GM23248 (cell line): ENCODE data around the gene PLCXD1.

Source experiments
- EZH2 ChIP-seq: fragments of 200-600 bp; sonication (generic); IDR thresholded peaks from 2 replicates; pipeline ENCODE4 v1.6.1; 2018; ENCODE audit warnings: antibody characterized with exemption, mild to moderate bottlenecking; ENCODE audit not compliant: insufficient read depth, poor library complexity, severe bottlenecking
- EZH2phosphoT487 ChIP-seq: fragments of 200-600 bp; sonication (generic); IDR thresholded peaks from 2 replicates; pipeline ENCODE4 v1.6.1; 2018; ENCODE audit warnings: antibody characterized with exemption, moderate library complexity, mild to moderate bottlenecking, low read depth; ENCODE audit not compliant: insufficient read depth

DNA sequence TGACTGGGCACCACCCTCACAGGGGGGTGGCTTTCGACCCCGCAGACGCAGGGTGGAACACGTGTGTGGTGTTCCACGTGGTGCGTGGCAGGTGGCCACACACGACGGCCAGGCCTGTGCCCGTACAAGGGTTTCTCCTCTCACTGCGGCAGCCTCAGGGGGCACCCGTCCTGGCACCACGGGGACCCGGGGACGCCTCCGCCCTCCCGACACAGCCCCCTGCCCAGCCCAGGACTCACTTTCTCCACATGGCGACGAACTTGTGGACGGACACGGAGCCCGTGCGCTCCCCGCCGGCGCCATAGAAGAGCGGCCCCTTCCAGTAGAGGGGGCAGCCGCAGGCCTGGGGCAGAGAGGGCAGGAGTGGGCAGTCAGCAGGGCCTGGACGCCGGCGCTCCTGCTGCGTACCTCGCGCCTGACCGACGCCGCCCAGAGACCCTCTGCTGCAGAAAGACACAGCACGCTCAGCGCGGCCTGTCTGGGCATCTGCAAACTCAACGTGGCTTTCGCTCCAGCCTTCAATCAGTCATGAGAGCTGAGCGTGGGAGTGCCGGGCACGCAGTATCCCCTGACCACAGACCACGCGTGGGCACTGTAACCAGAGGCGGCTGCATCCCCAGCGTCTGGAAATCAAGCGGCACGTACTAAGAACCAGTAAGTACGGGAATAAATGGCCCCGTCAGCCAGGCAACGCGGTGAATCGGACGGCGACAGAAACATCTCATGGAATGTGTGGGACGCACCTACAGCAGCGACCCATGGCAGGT is 66.4 kb downstream of the PLCXD1 start:
- TF ChIP-seq EZH2 (no peak), EZH2phosphoT487 (no peak)
